HepG2 (cell line): ENCODE data around the gene TOMM20. TPM values are rescaled to one million over a fixed set of nuclear protein-coding genes. Genes with fewer than 3 reads are reported as not detected.

ENCODE experiments used
- ATRX ChIP-seq: sonication (generic); formaldehyde crosslinking; IDR thresholded peaks from 2 replicates; pipeline ENCODE4 v1.4.0; 2020; ENCODE audit warnings: missing genetic modification reagents, borderline replicate concordance
- CREB1 ChIP-seq, 2 experiments: fragments of 450-650 bp in 1 of 2; IDR thresholded peaks; 2 replicates each; pipeline ENCODE4 v1.6.1; 2016 to 2017; ENCODE audit warnings: control low read depth in 1 of 2, mild to moderate bottlenecking in 1 of 2, missing compliant biosample characterization in 1 of 2, missing genetic modification characterization in 1 of 2
- HNF4G ChIP-seq, 2 experiments: sonication (generic) in 1 of 2; formaldehyde crosslinking in 1 of 2; IDR thresholded peaks; 2 replicates each; pipeline versions ENCODE4 v1.4.0 to v1.6.1; 2011 to 2020; ENCODE audit warnings: borderline replicate concordance in 2 of 2, low read depth in 2 of 2, mild to moderate bottlenecking in 2 of 2, low read length in 1 of 2, missing genetic modification reagents in 1 of 2, moderate library complexity in 1 of 2
- MTA1 ChIP-seq: sonication (generic); formaldehyde crosslinking; IDR thresholded peaks from 2 replicates; pipeline ENCODE4 v1.4.0; 2020; ENCODE audit warnings: missing genetic modification reagents, mild to moderate bottlenecking, borderline replicate concordance
- MTA3 ChIP-seq: sonication (generic); formaldehyde crosslinking; IDR thresholded peaks from 2 replicates; pipeline ENCODE4 v1.4.0; 2020; ENCODE audit warnings: missing genetic modification reagents
- NFE2 ChIP-seq: sonication (generic); formaldehyde crosslinking; IDR thresholded peaks from 2 replicates; pipeline ENCODE4 v1.4.0; 2020; ENCODE audit warnings: missing genetic modification reagents
- RBAK ChIP-seq: sonication (generic); formaldehyde crosslinking; IDR thresholded peaks from 2 replicates; pipeline ENCODE4 v1.5.1; 2020; ENCODE audit warnings: mild to moderate bottlenecking, missing genetic modification reagents
- ZBTB7A ChIP-seq: sonication (generic); formaldehyde crosslinking; IDR thresholded peaks from 2 replicates; pipeline ENCODE4 v1.8.0; 2022; ENCODE audit warnings: mild to moderate bottlenecking, missing genetic modification reagents
- ZFP82 ChIP-seq: sonication (generic); formaldehyde crosslinking; IDR thresholded peaks from 2 replicates; pipeline ENCODE4 v1.5.1; 2020; ENCODE audit warnings: mild to moderate bottlenecking, missing genetic modification reagents, borderline replicate concordance
- ZNF230 ChIP-seq: sonication (generic); formaldehyde crosslinking; IDR thresholded peaks from 2 replicates; pipeline ENCODE4 v1.4.0; 2020; ENCODE audit warnings: mild to moderate bottlenecking, missing genetic modification reagents
- ZNF780A ChIP-seq: sonication (generic); formaldehyde crosslinking; IDR thresholded peaks from 2 replicates; pipeline ENCODE4 v1.8.0; 2022; ENCODE audit warnings: mild to moderate bottlenecking, missing genetic modification reagents, moderate library complexity
- polyA plus RNA-seq, 8 experiments: library from polyadenylated mRNA; depleted of rRNA in 3 of 8; stranded (reverse) in 7 of 8; unstranded in 1 of 8; fragments of >200 nt; fragmentation: Illumina TruSeq in 4 of 8; extraction: Trizol in 4 of 8; gene quantifications; 2 replicates each; pipeline versions ENCODE4 v1.2.1 to v1.2.3, GENCODE V29; 2011 to 2016; ENCODE audit warnings: low read depth in 4 of 8, missing spikeins in 1 of 8, mixed read lengths in 1 of 8; ENCODE audit not compliant: insufficient read depth in 1 of 8
- total RNA-seq, 5 experiments: library from RNA; depleted of rRNA; stranded (reverse); fragments of >200 nt; fragmentation: Illumina TruSeq; extraction: Trizol; gene quantifications; 2 replicates each; pipeline ENCODE4 v1.2.3, GENCODE V29; 2016; ENCODE audit warnings: low read depth in 1 of 5
- TF ChIP-seq, protein P1 (sequence below): sonication (generic); formaldehyde crosslinking; IDR thresholded peaks from 2 replicates; pipeline ENCODE4 v1.4.0; 2020; ENCODE audit warnings: low read depth, missing genetic modification reagents
- TF ChIP-seq, protein P2 (sequence below): sonication (generic); formaldehyde crosslinking; IDR thresholded peaks from 2 replicates; pipeline ENCODE4 v1.4.0; 2020; ENCODE audit warnings: missing genetic modification reagents
- TF ChIP-seq, protein P3 (sequence below): sonication (generic); formaldehyde crosslinking; conservative IDR thresholded peaks from 2 replicates; pipeline ENCODE4 v1.8.0; 2022; ENCODE audit warnings: missing genetic modification reagents

The TOMM20 gene
- total and polyA plus RNA-seq, 2 of the 13 experiments (the other 11 are each of a cell fraction or from before 2014, with no cell fraction given): 153 to 376 TPM

DNA sequence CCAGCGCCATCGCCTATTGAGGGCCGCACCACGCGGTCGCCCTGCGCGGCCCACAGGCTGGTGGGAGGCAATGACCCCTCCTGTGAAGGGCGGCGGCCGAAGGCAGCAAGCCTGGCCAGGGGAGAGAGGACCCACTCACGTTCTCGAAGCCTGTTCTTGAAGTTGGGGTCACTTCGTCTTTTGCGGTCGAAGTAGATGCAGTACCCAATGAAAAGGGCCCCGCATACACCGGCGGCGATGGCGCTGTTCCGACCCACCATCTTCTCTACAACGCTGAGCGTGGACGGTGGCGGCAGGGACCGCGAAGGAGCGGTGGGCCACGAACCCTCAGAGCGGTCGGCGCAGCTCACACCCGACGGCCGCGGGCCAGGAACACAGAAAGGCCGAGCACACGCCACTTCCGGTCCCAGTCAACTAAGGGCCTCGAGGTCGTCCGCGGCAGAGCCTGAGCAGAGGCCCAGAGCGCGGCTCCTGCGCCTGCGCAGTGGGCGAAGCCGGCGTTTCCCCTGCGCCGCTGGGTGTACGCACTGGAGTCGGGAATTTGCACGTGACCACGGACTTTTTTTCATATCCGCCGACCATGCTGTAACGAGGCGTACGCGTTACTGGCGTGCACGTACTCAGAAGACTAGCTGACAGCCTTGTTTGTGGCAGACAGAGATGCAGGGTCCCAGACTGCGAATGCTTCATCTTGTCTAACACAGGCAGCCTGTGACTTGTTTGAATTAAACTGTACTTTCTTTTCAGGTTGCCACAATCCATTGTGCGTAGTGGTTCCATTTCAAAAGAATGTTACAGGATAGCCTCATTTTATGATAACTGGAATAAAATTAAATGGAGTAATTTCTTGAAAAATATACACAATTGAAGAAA lies at the start of gene TOMM20 (continued):
- peak; percentile 86; the same call in 1 of the 2 replicates for TF ChIP-seq ZFP82 (CRISPR knock-in tag)
- no peak for TF ChIP-seq ATRX
- 0 out of 2 replicates have a peak, but pooled peaks have one; percentile 78 for TF ChIP-seq ZNF780A (CRISPR knock-in tag)
- TF ChIP-seq NFE2 (CRISPR knock-in tag): no peak
- TF ChIP-seq ZNF230 (CRISPR knock-in tag): 0 out of 2 replicates have a peak, but pooled peaks have one; percentile 42
- no peak for TF ChIP-seq MTA1 (CRISPR knock-in tag)
- no peak for TF ChIP-seq HNF4G (IDR thresholded peaks at IDR 0.05; ENCODE audit: borderline replicate concordance, low read depth, low read length)
- peak; percentile 56 for TF ChIP-seq HNF4G (CRISPR knock-in tag; IDR thresholded peaks at IDR 0.05; ENCODE audit: borderline replicate concordance, low read depth)
- peak; percentile 80 for TF ChIP-seq CREB1 (IDR thresholded peaks at IDR 0.05)
- peak; percentile 90 for TF ChIP-seq CREB1 (CRISPR knock-in tag; IDR thresholded peaks at IDR 0.05)
- TF ChIP-seq RBAK: peak; percentile 70; the same call in 1 of the 2 replicates
- TF ChIP-seq ZBTB7A (CRISPR knock-in tag): no peak
- no peak for TF ChIP-seq MTA3 (CRISPR knock-in tag)
- TF ChIP-seq, protein P1, sequence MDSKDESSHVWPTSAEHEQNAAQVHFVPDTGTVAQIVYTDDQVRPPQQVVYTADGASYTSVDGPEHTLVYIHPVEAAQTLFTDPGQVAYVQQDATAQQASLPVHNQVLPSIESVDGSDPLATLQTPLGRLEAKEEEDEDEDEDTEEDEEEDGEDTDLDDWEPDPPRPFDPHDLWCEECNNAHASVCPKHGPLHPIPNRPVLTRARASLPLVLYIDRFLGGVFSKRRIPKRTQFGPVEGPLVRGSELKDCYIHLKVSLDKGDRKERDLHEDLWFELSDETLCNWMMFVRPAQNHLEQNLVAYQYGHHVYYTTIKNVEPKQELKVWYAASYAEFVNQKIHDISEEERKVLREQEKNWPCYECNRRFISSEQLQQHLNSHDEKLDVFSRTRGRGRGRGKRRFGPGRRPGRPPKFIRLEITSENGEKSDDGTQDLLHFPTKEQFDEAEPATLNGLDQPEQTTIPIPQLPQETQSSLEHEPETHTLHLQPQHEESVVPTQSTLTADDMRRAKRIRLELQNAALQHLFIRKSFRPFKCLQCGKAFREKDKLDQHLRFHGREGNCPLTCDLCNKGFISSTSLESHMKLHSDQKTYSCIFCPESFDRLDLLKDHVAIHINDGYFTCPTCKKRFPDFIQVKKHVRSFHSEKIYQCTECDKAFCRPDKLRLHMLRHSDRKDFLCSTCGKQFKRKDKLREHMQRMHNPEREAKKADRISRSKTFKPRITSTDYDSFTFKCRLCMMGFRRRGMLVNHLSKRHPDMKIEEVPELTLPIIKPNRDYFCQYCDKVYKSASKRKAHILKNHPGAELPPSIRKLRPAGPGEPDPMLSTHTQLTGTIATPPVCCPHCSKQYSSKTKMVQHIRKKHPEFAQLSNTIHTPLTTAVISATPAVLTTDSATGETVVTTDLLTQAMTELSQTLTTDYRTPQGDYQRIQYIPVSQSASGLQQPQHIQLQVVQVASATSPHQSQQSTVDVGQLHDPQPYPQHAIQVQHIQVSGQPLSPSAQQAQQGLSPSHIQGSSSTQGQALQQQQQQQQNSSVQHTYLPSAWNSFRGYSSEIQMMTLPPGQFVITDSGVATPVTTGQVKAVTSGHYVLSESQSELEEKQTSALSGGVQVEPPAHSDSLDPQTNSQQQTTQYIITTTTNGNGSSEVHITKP (CRISPR knock-in tag): peak; percentile 61; the same call in 1 of the 2 replicates
- TF ChIP-seq, protein P2, sequence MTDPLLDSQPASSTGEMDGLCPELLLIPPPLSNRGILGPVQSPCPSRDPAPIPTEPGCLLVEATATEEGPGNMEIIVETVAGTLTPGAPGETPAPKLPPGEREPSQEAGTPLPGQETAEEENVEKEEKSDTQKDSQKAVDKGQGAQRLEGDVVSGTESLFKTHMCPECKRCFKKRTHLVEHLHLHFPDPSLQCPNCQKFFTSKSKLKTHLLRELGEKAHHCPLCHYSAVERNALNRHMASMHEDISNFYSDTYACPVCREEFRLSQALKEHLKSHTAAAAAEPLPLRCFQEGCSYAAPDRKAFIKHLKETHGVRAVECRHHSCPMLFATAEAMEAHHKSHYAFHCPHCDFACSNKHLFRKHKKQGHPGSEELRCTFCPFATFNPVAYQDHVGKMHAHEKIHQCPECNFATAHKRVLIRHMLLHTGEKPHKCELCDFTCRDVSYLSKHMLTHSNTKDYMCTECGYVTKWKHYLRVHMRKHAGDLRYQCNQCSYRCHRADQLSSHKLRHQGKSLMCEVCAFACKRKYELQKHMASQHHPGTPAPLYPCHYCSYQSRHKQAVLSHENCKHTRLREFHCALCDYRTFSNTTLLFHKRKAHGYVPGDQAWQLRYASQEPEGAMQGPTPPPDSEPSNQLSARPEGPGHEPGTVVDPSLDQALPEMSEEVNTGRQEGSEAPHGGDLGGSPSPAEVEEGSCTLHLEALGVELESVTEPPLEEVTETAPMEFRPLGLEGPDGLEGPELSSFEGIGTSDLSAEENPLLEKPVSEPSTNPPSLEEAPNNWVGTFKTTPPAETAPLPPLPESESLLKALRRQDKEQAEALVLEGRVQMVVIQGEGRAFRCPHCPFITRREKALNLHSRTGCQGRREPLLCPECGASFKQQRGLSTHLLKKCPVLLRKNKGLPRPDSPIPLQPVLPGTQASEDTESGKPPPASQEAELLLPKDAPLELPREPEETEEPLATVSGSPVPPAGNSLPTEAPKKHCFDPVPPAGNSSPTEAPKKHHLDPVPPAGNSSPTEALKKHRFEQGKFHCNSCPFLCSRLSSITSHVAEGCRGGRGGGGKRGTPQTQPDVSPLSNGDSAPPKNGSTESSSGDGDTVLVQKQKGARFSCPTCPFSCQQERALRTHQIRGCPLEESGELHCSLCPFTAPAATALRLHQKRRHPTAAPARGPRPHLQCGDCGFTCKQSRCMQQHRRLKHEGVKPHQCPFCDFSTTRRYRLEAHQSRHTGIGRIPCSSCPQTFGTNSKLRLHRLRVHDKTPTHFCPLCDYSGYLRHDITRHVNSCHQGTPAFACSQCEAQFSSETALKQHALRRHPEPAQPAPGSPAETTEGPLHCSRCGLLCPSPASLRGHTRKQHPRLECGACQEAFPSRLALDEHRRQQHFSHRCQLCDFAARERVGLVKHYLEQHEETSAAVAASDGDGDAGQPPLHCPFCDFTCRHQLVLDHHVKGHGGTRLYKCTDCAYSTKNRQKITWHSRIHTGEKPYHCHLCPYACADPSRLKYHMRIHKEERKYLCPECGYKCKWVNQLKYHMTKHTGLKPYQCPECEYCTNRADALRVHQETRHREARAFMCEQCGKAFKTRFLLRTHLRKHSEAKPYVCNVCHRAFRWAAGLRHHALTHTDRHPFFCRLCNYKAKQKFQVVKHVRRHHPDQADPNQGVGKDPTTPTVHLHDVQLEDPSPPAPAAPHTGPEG (CRISPR knock-in tag): peak; percentile 72; the same call in 1 of the 2 replicates
- TF ChIP-seq, protein P3, sequence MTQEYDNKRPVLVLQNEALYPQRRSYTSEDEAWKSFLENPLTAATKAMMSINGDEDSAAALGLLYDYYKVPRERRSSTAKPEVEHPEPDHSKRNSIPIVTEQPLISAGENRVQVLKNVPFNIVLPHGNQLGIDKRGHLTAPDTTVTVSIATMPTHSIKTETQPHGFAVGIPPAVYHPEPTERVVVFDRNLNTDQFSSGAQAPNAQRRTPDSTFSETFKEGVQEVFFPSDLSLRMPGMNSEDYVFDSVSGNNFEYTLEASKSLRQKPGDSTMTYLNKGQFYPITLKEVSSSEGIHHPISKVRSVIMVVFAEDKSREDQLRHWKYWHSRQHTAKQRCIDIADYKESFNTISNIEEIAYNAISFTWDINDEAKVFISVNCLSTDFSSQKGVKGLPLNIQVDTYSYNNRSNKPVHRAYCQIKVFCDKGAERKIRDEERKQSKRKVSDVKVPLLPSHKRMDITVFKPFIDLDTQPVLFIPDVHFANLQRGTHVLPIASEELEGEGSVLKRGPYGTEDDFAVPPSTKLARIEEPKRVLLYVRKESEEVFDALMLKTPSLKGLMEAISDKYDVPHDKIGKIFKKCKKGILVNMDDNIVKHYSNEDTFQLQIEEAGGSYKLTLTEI (CRISPR knock-in tag): no peak
